Embryonic facial prominence (tissue), 1 donor: Measurements from ENCODE around the gene RBM12.
"Not testable (repeated sequence)": the region's sequence is repeated elsewhere in the genome, so short reads cannot be mapped to it uniquely, and the experiment has no call there.

Source experiments
- DNase-seq: peaks from one replicate; pipeline ENCODE4 v3.0.0-alpha.2; 2016; ENCODE audit errors: extremely low spot score

The RBM12 gene

DNA sequence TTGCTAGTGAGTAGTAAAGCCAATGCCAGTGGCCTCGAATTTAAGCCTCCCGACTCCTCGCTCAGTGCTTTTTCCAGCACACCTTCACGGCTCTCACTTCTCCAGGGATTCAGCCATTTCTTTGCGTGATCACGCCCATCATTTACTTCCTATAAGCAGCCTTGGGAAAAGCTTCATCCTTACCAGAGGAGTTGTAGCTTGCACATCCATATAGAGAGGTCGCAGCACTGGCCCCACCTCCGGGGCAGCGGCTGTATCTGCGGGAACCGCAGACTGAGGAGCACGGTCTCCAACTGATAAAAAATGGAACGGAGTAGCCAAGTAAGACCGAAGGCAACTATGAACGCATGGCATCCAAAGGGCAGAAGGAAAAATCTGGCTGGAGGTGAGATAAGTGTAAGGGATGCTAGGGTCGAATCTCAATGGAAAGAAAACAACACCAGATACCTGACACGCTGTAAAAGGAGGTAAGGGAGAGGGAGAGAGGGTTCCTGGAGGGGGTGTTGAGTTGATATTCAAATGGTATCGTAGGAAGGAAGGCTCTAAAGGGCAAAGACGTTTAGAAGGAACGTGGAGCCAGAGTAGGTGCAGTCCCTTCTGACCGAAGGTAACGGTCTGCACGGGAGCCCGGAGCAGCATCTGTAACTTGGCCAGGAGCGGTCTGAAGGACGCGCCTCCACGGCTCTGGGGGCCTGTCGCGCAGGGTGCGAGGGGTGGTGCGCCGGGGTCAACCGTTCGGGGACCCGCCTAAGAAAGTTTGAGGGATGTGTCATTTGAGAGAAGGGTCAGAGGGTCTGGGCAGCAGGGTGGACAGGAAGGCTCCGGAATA, 33.8 kb upstream of the RBM12 start:
- no peak for DNase-seq

DNA sequence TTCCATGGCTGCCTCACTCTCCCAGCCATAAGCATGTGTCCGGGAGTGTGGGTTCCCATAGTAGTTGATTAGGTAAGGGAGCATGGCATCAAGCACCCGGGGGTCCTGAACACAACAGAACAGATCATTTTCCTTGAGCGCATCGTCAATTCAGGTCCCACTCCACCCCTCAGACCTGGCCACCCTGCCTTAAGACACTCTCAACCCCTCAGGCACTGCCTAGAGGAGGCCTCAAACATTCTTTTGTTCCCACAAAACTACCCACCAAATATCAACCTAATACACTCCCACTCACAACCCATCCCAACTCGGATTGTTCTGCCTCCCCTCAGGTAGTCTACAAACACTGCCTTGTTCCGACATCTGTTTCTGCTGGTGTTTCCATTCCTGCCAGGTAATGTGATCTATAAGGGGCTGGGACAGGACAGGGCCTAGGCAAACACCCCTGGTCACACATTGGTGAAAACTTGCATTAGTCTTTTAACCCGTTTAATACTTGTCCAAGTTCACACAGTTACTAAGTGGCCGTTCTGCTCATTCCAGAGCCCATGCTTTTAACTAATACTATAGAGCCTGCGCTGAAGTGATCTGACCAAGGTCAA, 33.1 kb upstream of the RBM12 start:
- no peak for DNase-seq

DNA sequence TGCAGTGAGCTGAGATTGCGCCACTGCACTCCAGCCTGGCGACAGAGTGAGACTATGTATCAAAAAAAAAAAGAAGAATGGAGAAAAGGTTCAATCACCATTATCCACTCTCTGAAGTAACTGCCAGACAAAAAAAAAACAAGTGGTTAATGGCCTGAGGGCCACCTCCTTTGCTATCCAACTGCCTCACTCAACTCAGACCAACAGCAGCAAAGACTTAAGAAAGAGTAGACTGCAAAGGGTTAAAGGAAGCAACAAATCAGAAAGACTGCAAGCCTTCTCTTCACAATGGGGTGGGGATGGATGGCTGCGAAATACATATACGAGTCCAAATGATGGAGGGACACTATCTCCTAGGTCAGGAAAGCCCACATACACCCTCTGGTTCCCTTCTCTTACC, 31.3 kb upstream of the RBM12 start:
- no peak for DNase-seq

- DNase-seq = no peak
Observed at GRCh38 chr20:35695245-35695749, 30.6 kb upstream of the RBM12 start.

DNA sequence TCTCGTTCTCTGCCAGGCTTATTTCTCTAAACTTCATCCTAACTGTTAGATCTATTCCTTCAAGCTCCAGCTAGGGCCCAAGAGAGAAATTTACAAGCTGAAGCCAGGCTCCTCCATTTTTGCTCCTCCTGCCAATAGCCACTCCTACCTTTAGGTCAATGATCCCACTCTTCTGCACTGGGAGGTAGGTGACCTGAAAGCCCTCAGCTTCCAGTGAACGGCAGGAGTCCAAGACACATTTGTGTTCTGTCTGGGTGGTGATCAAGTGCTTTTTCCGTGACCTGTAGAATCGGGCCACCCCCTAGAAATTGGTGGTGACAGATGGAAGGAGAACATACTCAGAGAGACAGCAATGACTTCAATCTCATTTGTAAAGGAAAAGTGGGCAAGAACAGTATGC, 25.6 kb upstream of the RBM12 start:
- no peak for DNase-seq

- not testable (repeated sequence) for DNase-seq
Observed at GRCh38 chr20:35686872-35687271, 22.2 kb upstream of the RBM12 start.

DNA sequence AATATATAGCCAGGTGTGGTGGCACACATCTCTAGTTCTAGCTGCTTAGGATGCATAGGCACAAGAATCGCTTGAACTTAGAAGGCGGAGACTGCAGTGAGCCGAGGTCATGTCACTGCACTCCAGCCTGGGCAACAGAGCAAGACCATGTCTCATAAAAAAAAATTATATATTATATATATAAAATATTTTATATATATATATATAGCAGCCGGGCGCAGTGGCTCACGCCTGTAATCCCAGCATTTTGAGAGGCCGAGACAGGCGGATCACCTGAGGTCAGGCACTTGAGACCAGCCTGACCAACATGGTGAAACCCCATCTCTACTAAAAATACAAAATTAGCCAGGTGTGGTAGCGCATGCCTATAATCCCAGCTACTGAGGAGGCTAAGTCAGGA, 20.7 kb upstream of the RBM12 start:
- DNase-seq = not testable (repeated sequence)

- no peak for DNase-seq
Observed at GRCh38 chr20:35681960-35682359, 17.3 kb upstream of the RBM12 start.

GRCh38 chr20:35680452-35681183, 15.9 kb upstream of the RBM12 start:
- no peak for DNase-seq

DNA sequence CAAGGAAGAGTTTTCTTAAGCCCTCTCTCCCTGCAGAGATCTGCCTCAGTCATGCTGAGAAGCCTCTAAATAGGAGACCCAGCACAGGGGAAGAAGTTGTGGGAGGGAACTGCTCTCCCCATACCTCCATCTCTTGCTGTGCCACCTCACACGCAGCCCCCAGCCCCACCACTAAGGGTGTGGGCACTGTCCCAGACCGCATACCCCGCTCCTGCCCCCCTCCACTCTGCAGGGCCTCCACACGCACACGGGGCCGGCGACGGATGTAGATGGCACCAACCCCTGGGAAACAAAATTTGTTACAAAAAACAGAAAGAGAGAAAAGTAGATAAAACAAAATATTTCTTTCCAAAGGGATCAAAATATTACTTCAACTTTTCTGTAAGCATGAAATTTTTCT, 10.2 kb upstream of the RBM12 start:
- DNase-seq = no peak

GRCh38 chr20:35673884-35674283, 9.2 kb upstream of the RBM12 start:
- no peak for DNase-seq

- DNase-seq = no peak
Observed at GRCh38 chr20:35669681-35670080, 5.0 kb upstream of the RBM12 start.

DNA sequence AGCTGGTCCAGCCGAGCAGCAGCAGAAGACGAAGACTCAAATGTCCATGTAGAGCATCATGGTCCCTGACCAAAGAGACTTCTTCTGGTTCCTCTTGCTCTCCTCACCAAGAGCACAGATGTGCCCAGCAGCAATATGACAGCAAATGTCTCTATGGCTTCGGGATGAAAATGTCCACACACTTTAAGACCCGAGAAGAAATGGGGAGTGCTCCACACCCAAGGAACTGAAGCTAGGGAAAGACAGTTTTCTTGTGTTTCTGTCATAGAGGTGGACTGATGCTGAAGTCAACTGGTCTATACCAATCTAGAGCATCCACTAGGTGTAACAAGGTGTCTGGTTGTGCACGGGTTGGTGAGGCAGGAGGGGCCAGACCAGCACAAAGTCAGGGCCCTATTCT, 4.5 kb upstream of the RBM12 start:
- no peak for DNase-seq

DNA sequence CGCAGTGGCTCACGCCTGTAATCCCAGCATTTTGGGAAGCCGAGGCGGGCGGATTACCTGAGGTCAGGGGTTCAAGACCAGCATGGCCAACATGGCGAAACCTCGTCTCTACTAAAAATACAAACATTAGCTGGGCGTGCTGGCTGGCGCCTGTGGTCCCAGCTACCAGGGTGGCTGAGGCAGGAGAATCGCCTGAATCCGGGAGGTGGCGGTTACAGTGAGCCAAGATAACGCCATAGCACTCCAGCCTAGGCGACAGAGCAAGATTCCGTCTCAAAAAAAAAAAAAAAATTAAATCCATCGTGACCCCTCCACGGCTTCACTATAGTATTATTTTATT, 1.2 kb upstream of the RBM12 start:
- no peak for DNase-seq

DNA sequence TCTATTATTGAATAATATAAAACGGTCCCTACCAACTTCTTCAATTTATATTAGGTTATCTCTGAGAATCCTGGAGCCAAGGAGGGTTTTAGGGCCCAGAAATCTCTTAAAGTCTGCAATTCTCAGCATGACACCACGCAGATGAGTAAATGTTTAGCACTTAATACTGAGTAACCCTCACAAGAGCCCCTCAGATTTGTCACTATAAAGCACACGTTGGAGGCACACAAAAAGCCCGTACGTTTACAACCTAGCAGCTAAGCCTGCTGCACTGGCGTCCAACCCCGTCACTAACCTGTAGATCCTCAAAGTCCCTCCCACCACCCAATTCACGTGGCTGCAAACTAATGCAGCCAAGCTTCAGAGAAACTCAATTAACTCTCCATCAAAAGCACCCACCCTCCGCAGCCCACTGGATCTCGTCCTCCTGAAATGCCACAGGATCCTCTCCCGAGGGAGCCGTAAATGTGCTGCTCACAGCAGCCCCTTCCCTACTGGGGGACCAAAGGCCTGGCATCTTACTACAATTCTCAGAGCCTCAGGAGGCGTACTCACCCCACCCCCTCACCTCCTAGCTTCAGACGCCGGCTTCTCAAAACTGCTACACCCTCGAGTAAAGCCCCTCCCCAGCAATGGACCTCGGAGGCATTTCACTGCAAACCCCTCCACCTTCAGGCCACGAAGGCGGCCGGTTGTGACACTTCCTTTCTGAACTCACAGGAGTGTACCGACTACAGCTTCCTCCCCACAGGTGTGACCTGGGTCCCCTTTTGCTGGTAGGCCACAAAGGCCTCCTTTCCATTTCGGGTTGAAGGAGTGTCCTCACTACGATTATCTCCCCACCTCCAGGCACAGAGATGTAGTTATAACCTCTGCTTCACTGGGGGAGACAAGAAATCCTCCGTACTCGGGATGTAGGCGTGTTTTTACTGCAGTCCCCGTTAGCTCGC, 909 bp downstream of the RBM12 start:
- peak; percentile 23 for DNase-seq

- DNase-seq = no peak
Observed at GRCh38 chr20:35662551-35662950, 2.1 kb downstream of the RBM12 start.

DNA sequence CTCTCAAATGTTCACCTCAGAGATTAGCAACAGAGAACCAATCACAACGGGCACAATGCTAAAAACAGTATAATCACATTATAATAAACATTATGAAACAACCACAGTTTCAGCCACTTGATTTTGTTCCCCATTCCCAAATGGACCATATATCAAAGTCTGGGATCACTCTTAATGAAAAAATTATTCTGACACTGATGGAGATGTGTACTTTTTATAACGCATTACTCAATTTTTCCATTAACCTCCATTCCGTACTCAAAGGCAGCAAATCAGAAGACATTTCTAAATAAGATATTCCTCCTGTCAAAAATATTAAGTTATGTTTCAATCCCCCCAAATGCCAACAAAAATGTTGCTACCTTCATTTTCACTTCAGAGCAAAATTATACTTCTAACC, 2.8 kb downstream of the RBM12 start:
- DNase-seq = no peak

DNA sequence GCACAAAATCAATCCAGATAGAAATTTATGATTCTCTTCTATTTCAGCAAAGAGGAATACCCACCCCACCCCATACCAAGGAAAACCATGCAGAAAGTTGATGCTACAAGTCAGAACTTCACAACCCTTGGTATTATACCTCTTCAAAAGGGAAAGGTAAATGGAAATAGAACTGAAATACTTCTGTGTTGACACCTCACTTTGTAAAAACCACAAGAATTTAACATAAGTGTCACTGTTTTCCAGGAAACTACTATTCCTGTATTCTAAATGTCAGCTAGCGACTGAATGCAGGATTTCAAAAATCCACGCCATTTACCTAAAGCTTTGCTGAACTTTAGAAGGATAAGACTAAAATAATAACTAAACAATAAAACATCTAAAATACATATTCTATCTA, 3.6 kb downstream of the RBM12 start:
- DNase-seq = no peak

DNA sequence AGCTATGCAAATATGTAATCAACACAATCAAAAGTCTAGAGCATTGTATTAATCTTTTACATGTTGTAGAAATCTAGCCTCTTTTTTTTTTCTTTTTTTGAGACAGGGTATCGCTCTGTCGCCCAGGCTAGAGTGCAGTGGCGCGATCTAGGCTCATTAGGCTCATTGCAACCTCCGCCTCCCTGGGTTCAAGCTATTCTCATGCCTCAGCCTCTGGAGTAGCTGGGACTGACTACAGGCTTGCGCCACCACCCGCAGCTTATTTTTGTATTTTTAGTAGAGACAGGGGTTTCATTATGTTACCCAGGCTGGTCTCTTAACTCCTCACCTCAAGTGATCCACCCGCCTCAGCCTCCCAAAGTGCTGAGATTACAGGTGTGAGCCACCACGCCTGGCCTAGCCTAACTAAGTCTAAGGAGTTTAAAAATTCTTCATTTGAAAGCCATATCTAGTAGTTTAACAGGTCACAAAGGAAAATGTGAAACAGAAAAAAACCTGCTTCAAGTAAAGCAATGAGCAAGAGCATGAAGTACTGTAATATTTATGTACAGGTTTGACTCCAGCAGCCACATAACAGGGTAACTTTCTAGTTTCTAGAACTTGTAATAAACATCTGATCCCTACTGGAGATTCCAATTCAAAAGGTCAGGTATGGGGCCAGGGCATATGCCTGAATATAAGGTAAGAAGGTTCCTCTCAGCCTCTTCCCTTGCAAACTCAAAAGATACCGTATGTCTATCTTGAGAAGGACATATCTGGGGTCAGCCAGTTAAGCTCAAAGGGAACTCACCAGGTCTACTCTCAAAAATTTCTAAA, 4.4 kb downstream of the RBM12 start:
- DNase-seq = no peak

GRCh38 chr20:35657271-35657670, 7.4 kb downstream of the RBM12 start:
- no peak for DNase-seq

GRCh38 chr20:35654415-35654814, 10.3 kb downstream of the RBM12 start:
- no peak for DNase-seq
